Measurements from ENCODE around the gene RAB1B. TPM values are rescaled to one million over a fixed set of nuclear protein-coding genes. Genes with fewer than 3 reads are reported as not detected.
A peak's percentile ranks its signal among the peaks of the same experiment; 100 is the strongest.

The RAB1B gene
- polyA plus RNA-seq, 1 donor = 122 TPM

DNA sequence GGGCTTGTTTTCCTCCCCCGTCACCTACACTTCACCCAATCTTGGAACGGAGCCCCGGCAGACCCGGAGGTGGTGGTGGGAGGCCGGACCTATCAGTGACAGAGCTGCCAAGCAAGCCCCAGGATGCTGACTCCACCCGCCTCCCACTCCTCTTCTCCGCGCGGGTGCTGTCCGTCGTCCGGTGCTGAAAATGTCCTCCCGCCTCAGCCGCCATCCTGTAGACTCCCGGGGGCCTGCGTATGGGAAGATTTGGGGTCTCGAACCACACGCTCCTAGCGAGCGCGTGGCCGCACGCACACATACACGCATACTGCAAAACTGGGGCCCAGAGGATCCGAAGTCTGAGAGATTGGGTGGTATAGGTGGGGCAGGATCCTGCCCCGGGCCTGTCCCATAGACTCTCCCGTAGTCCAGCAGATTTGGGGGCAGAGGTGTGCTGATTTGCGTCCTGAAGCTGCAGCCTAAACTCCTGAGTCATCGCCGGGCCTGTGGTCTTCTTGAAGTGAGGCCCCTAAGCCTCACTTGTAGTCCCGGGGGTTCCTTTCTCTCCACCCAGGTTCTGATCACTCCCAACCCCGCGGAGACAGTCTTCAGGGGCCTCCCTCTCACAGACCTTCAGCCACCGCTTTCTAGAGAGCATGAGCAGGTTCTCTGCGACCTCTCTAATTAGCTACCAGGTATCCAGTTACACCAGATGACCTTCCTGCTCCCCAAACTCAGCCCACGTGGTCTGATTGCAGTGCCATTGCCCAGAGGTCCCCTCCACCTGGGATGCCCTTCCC lies 21.3 kb downstream of the RAB1B start:
- H3K36me3 ChIP-seq (ENCODE audit: control insufficient read depth, insufficient read depth, low read length) = peaks cover 26% of the 10 kb centered on the region
- peak overlapping the region; percentile 97 for H3K27ac ChIP-seq (ENCODE audit: low read length)
- H3K27me3 ChIP-seq (ENCODE audit: control insufficient read depth, insufficient read depth, low read length) = peaks cover 33% of the 10 kb centered on the region
- peaks cover 28% of the 10 kb centered on the region for H3K4me1 ChIP-seq (ENCODE audit: control insufficient read depth, insufficient read depth, low read length)
- peak overlapping the region; percentile 72 for H3K4me3 ChIP-seq (ENCODE audit: low read length)
- H3K9me3 ChIP-seq (ENCODE audit: control insufficient read depth, low read depth, low read length) = peaks cover 3% of the 10 kb centered on the region
- no CpG with 5 or more reads among the region's 36 CpGs for WGBS (ENCODE audit: insufficient coverage, low lambda C conversion rate)
- no peak for DNase-seq

DNA sequence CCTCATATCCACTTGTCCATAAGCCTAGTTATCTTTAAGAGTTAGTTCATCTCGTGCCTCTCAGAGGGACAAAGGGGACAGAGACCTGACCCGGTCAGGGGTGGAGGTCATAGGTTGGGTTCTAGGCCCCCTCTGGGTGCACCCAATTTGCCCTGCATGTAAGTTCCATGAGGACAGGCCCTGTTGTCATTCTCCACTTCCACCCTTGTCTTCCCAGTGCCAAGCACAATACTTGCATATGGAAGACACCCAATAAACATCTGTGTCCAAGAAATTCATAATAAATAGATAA lies 21.8 kb downstream of the RAB1B start:
- Histone ChIP-seq H3K4me3 (ENCODE audit: low read length) (no peak overlapping the region), H3K9me3 (ENCODE audit: control insufficient read depth, low read depth, low read length) (peaks cover 4% of the 10 kb centered on the region), H3K27ac (ENCODE audit: low read length) (no peak overlapping the region), H3K36me3 (ENCODE audit: control insufficient read depth, insufficient read depth, low read length) (peaks cover 21% of the 10 kb centered on the region), H3K27me3 (ENCODE audit: control insufficient read depth, insufficient read depth, low read length) (peaks cover 33% of the 10 kb centered on the region), H3K4me1 (ENCODE audit: control insufficient read depth, insufficient read depth, low read length) (peaks cover 28% of the 10 kb centered on the region)
- no CpG with 5 or more reads among the region's 2 CpGs for WGBS (ENCODE audit: insufficient coverage, low lambda C conversion rate)
- DNase-seq = no peak

DNA sequence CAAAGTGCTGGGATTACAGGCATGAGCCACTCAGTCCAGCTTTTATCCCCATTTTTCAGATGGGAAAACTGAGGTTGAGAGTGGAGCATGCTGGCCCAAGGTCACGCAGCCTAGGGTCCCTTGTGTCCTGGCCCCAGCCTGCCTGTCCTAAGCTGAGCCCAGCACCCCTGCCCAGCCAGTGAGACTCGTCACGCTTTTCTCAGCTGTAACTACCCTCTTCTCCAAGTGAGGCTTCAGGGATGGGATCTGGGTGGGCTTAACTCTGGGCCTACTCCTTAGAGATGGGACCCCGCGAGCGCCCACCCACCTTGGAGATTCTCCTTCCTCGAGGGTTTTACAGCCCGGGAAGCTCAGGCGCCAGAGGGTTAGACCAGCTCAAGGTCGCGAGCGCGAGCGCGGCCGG lies 22.9 kb downstream of the RAB1B start:
- Histone ChIP-seq H3K27me3 (ENCODE audit: control insufficient read depth, insufficient read depth, low read length) (peaks cover 38% of the 10 kb centered on the region), H3K27ac (ENCODE audit: low read length) (no peak overlapping the region), H3K9me3 (ENCODE audit: control insufficient read depth, low read depth, low read length) (peaks cover 4% of the 10 kb centered on the region), H3K4me3 (ENCODE audit: low read length) (no peak overlapping the region), H3K4me1 (ENCODE audit: control insufficient read depth, insufficient read depth, low read length) (peaks cover 28% of the 10 kb centered on the region), H3K36me3 (ENCODE audit: control insufficient read depth, insufficient read depth, low read length) (peaks cover 12% of the 10 kb centered on the region)
- no peak for DNase-seq
- WGBS (ENCODE audit: insufficient coverage, low lambda C conversion rate) = no CpG with 5 or more reads among the region's 16 CpGs

DNA sequence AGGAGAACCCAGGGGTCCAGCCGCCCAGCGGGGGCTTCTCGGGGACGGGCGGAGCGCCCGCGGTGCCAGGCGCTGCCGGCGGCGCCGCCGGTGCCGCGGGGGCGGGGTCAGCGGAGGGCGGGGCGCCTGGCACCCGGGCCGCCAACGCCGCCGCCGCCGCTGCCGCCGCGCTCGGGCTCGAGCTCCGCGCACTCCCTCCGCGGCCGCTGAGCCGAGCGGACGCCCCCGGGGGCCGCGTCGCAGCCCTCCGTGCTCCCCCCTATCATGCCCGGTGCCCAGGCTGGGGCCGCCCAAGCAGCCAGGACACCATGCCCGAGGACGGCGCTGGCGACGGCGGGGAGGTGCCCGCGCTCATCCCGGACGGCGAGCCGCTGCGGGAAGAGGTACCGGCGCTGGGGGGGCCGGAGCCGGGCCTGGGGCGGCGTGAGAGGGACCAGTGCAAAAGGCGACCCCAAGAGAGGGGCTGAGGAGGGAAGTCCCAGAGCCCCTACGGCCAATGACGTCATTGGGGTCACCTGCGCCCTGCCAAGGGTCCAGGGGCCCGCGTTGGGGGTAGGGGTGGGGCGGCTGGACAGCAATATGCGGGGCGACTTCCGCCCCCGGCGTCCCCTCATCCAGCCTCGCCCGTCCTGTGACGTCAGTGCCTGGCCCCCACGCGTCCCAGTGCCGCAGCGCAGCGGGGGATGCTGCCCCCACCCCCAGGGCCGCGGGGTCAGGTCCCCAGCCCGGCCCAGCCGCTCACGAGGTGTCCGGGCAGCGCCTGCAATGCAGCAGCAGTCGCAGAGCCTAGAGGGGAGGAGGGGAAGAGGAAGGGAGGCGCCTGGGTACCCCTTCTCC lies 23.5 kb downstream of the RAB1B start, which contains the start of gene TMEM151A:
TMEM151A (plus strand) TSS at position 189 of the 837 bp plus-strand sequence; CDS start at position 309, 120 bp downstream.
- no CpG with 5 or more reads among the region's 95 CpGs for WGBS (ENCODE audit: insufficient coverage, low lambda C conversion rate)
- peak within 1 kb of the TSS; percentile 19 for H3K4me3 ChIP-seq (ENCODE audit: low read length)
- peaks cover 39% of the 10 kb centered on the region for H3K27me3 ChIP-seq (ENCODE audit: control insufficient read depth, insufficient read depth, low read length)
- peaks cover 25% of the 10 kb centered on the region for H3K4me1 ChIP-seq (ENCODE audit: control insufficient read depth, insufficient read depth, low read length)
- H3K36me3 ChIP-seq (ENCODE audit: control insufficient read depth, insufficient read depth, low read length) = peaks cover 9% of the 10 kb centered on the region
- H3K27ac ChIP-seq (ENCODE audit: low read length) = no peak within 1 kb of the TSS
- no peak for DNase-seq
- peaks cover 4% of the 10 kb centered on the region for H3K9me3 ChIP-seq (ENCODE audit: control insufficient read depth, low read depth, low read length)

DNA sequence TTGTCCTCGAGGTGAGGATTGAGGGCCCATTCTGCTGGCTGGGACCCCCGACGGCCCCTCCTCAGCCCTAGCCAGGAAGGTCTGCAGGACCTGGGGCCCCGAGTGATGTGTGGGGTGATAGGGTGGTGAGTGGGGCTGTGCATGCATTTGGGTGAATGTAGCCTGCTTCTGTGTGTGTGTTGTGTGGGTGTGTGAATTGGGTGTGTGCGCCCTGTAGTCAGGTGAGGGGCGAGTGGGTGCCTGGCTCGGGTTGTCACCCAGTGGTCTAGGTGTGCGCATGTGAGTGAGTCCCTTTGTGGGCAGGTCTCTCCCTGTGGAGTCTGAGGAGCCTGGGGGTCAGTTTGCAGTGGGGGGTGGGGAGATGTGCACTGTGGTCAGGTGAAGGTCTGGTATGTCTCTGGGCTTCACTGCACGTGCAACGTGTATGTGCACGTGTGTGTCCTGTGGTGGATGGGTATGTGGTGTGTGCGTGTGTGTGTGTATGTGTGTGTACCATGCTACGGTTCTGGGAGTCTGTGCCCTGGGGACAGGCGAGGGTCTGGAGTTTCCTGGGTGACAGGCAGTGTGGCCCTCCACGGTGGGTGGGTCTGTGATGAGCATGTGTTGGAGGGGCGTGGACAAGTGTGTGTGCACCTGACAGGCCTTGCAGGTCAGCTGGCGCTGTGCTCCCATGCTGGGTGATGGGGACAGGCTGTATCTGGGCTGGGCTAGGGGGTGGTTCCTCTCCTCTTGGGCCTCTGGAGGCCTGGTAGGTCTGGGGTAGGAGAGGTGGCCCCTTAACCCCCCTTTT lies 24.3 kb downstream of the RAB1B start:
- Histone ChIP-seq H3K9me3 (ENCODE audit: control insufficient read depth, low read depth, low read length) (peaks cover 4% of the 10 kb centered on the region), H3K36me3 (ENCODE audit: control insufficient read depth, insufficient read depth, low read length) (peaks cover 2% of the 10 kb centered on the region), H3K4me1 (ENCODE audit: control insufficient read depth, insufficient read depth, low read length) (peaks cover 19% of the 10 kb centered on the region), H3K27ac (ENCODE audit: low read length) (no peak overlapping the region), H3K4me3 (ENCODE audit: low read length) (no peak overlapping the region), H3K27me3 (ENCODE audit: control insufficient read depth, insufficient read depth, low read length) (peaks cover 45% of the 10 kb centered on the region)
- DNase-seq = no peak
- no CpG with 5 or more reads among the region's 17 CpGs for WGBS (ENCODE audit: insufficient coverage, low lambda C conversion rate)

DNA sequence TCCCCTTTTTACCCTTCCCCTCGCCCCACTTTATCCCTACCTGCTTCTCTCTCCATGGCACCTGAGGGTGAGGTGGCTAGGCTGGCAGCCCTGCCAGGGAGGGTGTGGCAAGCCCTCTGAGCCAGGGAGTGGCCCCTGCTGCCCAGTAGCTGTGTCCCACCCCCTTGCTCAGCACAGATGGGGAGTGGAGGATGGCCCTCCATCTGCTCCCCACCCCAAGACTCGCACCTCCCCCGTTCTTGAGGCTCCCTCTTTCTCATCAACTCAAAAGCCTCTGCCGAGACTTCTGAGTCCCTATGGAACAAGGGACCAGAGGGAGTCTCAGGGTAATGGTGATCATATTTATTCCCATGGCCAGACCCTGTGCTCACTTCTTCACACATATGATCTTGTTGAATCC lies 24.9 kb downstream of the RAB1B start:
- Histone ChIP-seq H3K4me3 (ENCODE audit: low read length) (no peak overlapping the region), H3K9me3 (ENCODE audit: control insufficient read depth, low read depth, low read length) (peaks cover 4% of the 10 kb centered on the region), H3K27me3 (ENCODE audit: control insufficient read depth, insufficient read depth, low read length) (peaks cover 51% of the 10 kb centered on the region), H3K27ac (ENCODE audit: low read length) (no peak overlapping the region), H3K36me3 (ENCODE audit: control insufficient read depth, insufficient read depth, low read length) (no peaks in the 10 kb centered on the region), H3K4me1 (ENCODE audit: control insufficient read depth, insufficient read depth, low read length) (peaks cover 13% of the 10 kb centered on the region)
- DNase-seq = no peak
- WGBS (ENCODE audit: insufficient coverage, low lambda C conversion rate) = no CpG with 5 or more reads among the region's 4 CpGs

DNA sequence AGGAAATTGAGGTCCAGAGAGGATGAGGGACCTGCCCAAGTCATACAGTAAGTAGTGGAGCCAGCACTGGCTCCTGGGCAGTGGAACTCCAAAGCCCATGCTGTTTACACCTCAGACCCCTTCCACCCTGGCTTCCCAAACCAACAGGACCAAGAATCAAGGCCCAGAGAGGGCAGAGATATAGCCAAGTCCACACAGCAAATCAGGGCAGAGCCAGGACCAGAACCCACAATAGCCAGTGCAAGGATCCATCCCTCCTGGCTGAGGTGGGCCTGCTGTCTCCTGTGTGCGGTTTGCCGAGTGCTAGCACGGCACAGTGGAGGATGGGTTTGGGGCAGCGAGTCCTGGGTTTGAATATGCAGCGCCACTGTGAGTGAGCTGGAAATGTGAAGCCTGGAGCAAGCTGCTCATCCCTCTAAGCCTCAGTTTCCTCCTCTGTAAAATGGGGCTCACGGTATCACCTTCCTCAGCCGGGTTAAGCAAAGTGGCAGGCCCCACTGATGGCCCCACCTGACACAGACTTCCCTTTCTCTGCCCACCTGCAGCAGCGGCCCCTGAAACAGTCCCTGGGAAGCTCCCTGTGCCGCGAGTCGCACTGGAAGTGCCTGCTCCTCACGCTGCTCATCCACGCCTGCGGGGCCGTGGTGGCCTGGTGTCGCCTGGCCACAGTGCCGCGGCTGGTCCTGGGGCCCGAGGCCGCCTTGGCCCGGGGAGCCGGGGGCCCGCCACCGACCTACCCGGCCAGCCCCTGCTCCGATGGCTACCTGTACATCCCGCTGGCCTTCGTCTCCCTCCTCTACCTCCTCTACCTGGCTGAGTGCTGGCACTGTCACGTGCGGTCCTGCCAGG lies 25.6 kb downstream of the RAB1B start:
- Histone ChIP-seq H3K4me3 (ENCODE audit: low read length) (no peak overlapping the region), H3K27ac (ENCODE audit: low read length) (no peak overlapping the region), H3K27me3 (ENCODE audit: control insufficient read depth, insufficient read depth, low read length) (peaks cover 52% of the 10 kb centered on the region), H3K9me3 (ENCODE audit: control insufficient read depth, low read depth, low read length) (peaks cover 4% of the 10 kb centered on the region), H3K36me3 (ENCODE audit: control insufficient read depth, insufficient read depth, low read length) (no peaks in the 10 kb centered on the region), H3K4me1 (ENCODE audit: control insufficient read depth, insufficient read depth, low read length) (peaks cover 13% of the 10 kb centered on the region)
- DNase-seq = no peak
- WGBS (ENCODE audit: insufficient coverage, low lambda C conversion rate) = 100% methylated on average over 1 of the region's 30 CpGs

DNA sequence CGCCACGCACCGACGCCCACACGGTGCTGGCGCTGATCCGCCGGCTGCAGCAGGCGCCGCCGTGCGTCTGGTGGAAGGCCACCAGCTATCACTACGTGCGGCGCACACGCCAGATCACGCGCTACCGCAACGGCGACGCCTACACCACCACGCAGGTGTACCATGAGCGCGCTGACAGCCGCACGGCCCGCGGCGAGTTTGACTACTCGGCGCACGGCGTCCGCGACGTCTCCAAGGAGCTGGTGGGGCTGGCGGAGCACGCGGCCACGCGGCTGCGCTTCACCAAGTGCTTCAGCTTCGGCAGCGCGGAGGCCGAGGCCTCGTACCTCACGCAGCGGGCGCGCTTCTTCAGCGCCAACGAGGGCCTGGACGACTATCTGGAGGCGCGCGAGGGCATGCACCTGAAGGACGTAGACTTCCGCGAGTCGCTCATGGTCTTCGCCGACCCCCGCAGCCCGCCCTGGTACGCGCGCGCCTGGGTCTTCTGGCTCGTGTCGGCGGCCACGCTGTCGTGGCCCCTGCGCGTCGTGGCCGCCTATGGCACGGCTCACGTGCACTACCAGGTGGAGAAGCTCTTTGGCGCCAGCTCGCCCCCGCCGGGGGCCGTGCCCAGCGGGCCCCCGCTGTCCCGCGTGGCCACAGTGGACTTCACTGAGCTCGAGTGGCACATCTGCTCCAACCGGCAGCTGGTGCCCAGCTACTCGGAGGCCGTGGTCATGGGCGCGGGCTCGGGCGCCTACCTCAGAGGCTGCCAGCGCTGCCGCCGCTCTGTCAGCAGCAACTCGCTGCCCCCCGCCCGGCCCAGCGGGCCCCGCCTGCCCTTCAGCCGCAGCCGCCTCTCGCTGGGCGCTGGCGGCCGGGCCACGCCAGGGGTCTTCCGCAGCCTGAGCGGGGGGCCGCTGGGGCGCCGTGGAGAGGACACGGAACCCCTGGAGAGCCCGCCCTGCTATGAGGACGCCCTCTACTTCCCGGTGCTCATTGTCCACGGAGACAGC lies 26.5 kb downstream of the RAB1B start:
- DNase-seq = no peak
- Histone ChIP-seq H3K4me3 (ENCODE audit: low read length) (no peak overlapping the region), H3K4me1 (ENCODE audit: control insufficient read depth, insufficient read depth, low read length) (peaks cover 9% of the 10 kb centered on the region), H3K9me3 (ENCODE audit: control insufficient read depth, low read depth, low read length) (peaks cover 4% of the 10 kb centered on the region), H3K27me3 (ENCODE audit: control insufficient read depth, insufficient read depth, low read length) (peaks cover 52% of the 10 kb centered on the region), H3K27ac (ENCODE audit: low read length) (no peak overlapping the region), H3K36me3 (ENCODE audit: control insufficient read depth, insufficient read depth, low read length) (no peaks in the 10 kb centered on the region)
- no CpG with 5 or more reads among the region's 123 CpGs for WGBS (ENCODE audit: insufficient coverage, low lambda C conversion rate)

DNA sequence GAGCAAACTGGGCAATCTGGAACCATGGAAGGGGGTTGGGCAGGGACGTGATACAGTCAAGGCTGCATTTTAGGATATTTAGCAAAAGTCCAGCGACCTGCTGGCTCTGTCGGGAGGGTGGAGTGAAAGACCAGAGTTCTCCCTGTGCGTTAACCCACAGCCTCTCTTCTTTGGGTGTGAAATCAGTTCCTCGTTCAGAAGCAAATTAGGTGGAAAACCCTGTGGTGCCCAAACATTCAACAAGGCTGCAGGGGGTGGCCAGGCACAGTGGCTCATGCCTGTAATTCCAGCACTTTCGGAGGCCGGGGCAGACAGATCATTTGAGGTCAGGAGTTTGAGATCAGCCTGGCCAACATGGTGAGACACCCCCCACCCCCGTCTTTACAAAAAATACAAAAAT lies 29.2 kb downstream of the RAB1B start:
- H3K36me3 ChIP-seq (ENCODE audit: control insufficient read depth, insufficient read depth, low read length) = no peaks in the 10 kb centered on the region

More for the DNA sequence above, 29.2 kb downstream of the RAB1B start:
- peaks cover 38% of the 10 kb centered on the region for H3K27me3 ChIP-seq (ENCODE audit: control insufficient read depth, insufficient read depth, low read length)
- DNase-seq = no peak
- WGBS (ENCODE audit: insufficient coverage, low lambda C conversion rate) = no CpG with 5 or more reads among the region's 8 CpGs
- H3K27ac ChIP-seq (ENCODE audit: low read length) = no peak overlapping the region
- H3K9me3 ChIP-seq (ENCODE audit: control insufficient read depth, low read depth, low read length) = peaks cover 4% of the 10 kb centered on the region
- no peak overlapping the region for H3K4me3 ChIP-seq (ENCODE audit: low read length)
- H3K4me1 ChIP-seq (ENCODE audit: control insufficient read depth, insufficient read depth, low read length) = no peaks in the 10 kb centered on the region

Data from large intestine (tissue), 3 donors.